ENCODE measurements around the gene CCZ1.
"Not testable (repeated sequence)": the region's sequence is repeated elsewhere in the genome, so short reads cannot be mapped to it uniquely, and the experiment has no call there.

DNA sequence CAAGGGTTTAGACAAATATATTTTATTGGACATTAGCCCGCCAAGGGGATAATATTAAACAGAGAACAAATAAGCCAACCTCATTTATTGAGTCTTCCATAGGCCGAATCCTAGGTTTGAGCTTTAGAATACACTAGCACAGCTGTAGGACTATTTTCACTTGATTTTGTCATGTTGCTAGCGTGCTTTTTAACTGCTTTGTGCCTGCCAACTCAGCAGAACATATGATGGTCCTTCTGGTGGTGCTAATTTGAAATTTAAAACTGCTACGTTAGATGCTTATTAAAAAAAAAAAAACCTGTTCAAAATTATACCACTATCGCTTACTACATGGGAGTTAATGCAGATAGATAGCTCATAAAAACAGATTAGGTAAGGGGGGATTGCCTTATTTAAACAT is 14.1 kb upstream of the CCZ1 start:
- not testable (repeated sequence) for TF ChIP-seq POLR2AphosphoS5 (IDR thresholded peaks at IDR 0.05)
- TF ChIP-seq, protein P1, sequence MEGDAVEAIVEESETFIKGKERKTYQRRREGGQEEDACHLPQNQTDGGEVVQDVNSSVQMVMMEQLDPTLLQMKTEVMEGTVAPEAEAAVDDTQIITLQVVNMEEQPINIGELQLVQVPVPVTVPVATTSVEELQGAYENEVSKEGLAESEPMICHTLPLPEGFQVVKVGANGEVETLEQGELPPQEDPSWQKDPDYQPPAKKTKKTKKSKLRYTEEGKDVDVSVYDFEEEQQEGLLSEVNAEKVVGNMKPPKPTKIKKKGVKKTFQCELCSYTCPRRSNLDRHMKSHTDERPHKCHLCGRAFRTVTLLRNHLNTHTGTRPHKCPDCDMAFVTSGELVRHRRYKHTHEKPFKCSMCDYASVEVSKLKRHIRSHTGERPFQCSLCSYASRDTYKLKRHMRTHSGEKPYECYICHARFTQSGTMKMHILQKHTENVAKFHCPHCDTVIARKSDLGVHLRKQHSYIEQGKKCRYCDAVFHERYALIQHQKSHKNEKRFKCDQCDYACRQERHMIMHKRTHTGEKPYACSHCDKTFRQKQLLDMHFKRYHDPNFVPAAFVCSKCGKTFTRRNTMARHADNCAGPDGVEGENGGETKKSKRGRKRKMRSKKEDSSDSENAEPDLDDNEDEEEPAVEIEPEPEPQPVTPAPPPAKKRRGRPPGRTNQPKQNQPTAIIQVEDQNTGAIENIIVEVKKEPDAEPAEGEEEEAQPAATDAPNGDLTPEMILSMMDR (IDR thresholded peaks at IDR 0.05), result not testable (repeated sequence)

All from sigmoid colon (tissue), 4 donors.